Esophagus muscularis mucosa (tissue), 4 donors: ENCODE data around the gene TMEM132C. TPM values are rescaled to one million over a fixed set of nuclear protein-coding genes. Genes with fewer than 3 reads are reported as not detected.

Experiments
- DNase-seq: peaks from one replicate; pipeline ENCODE4 v3.0.0-alpha.2; 2017; ENCODE audit errors: extremely low spot score
- H3K27ac ChIP-seq, 4 donors: fragments of 200-600 bp; sonication (generic); replicated peaks in 1 of 4; 1 replicate in 3 of 4; 2 replicates in 1 of 4; pipeline ENCODE4 v1.5.1; 2016 to 2019; ENCODE audit warnings: mild to moderate bottlenecking in 1 of 4
- H3K27me3 ChIP-seq, 4 donors: fragments of 200-600 bp; sonication (generic); one replicate each; pipeline versions ENCODE4 v1.5.1 to v1.6.0; 2016 to 2019
- H3K36me3 ChIP-seq, 4 donors: fragments of 200-600 bp; sonication (generic); one replicate each; pipeline ENCODE4 v1.5.1; 2016 to 2019
- H3K4me1 ChIP-seq, 4 donors: fragments of 200-600 bp; sonication (generic); one replicate each; pipeline ENCODE4 v1.5.1; 2016 to 2019
- H3K4me3 ChIP-seq, 4 donors: fragments of 200-600 bp; sonication (generic); 1 replicate in 2 of 4; 2 replicates in 2 of 4; pipeline ENCODE4 v1.5.1; 2016 to 2019; ENCODE audit warnings: mild to moderate bottlenecking in 4 of 4, moderate library complexity in 1 of 4
- H3K9me3 ChIP-seq, 4 donors: fragments of 200-600 bp; sonication (generic); 1 replicate in 3 of 4; 2 replicates in 1 of 4; pipeline ENCODE4 v1.5.1; 2016 to 2019
- CTCF ChIP-seq, 3 experiments: fragments of 200-600 bp in 2 of 3; fragments of 450-650 bp in 1 of 3; sonication (generic) in 2 of 3; IDR thresholded peaks; one replicate each; pipeline ENCODE4 v1.5.1; 2017 to 2019; ENCODE audit warnings: antibody characterized with exemption in 3 of 3, mild to moderate bottlenecking in 2 of 3, moderate library complexity in 1 of 3
- EP300 ChIP-seq: sonication (generic); formaldehyde crosslinking; IDR thresholded peaks from one replicate; pipeline ENCODE4 v1.6.1; 2017; ENCODE audit warnings: antibody characterized with exemption
- POLR2A ChIP-seq: fragments of 450-650 bp; IDR thresholded peaks from one replicate; pipeline ENCODE4 v1.6.1; 2017; ENCODE audit warnings: antibody characterized with exemption, moderate library complexity, mild to moderate bottlenecking, low read depth
- POLR2AphosphoS5 ChIP-seq, 2 donors: sonication (generic); formaldehyde crosslinking; IDR thresholded peaks; one replicate each; pipeline ENCODE4 v1.6.1; 2017; ENCODE audit warnings: antibody characterized with exemption in 2 of 2
- WGBS: methylation state at CpG from one replicate; pipeline ENCODE4 v1.1.5; 2018; 5-methylcytosine and 5-hydroxymethylcytosine counted together
- intact Hi-C: fragments of 100-400 bp; cut with DNase I; formaldehyde crosslinking; loops from one replicate; pipeline ENCODE4 v1.15.1; 2023
- total RNA-seq, 4 donors: library from RNA; depleted of rRNA; stranded (reverse); fragments of >200 nt; gene quantifications; one replicate each; pipeline versions ENCODE4 v1.1.0 to v1.2.1, GENCODE V29; 2016

The TMEM132C gene
- total RNA-seq, 4 donors from 2014 or later, result 2.9 to 3.8 (median 3.5) TPM

- no peak overlapping the region for H3K4me3 ChIP-seq
- H3K27ac ChIP-seq, result no peak overlapping the region
- H3K9me3 ChIP-seq, result peaks cover 0 to 3% (median 0%) of the 10 kb centered on the region in 4 donors
- peaks cover 0 to 7% (median 0%) of the 10 kb centered on the region in 4 donors for H3K27me3 ChIP-seq
- TF ChIP-seq POLR2AphosphoS5 (IDR thresholded peaks at IDR 0.05), result no peak
- no peak for TF ChIP-seq EP300
- no peak for TF ChIP-seq CTCF (IDR thresholded peaks at IDR 0.05)
- TF ChIP-seq POLR2A, result no peak
- no peaks in the 10 kb centered on the region for H3K36me3 ChIP-seq
- WGBS, result 86% methylated on average over 6 of the region's 9 CpGs
- intact Hi-C loops, result no loop called here
- H3K4me1 ChIP-seq, result no peaks in the 10 kb centered on the region
- no peak for DNase-seq
Measured at GRCh38 chr12:128627659-128628058, 360.7 kb downstream of the TMEM132C start.

- H3K27ac ChIP-seq, result no peak overlapping the region
- no peaks in the 10 kb centered on the region for H3K36me3 ChIP-seq
- H3K4me3 ChIP-seq, result no peak overlapping the region
- 86% methylated on average over 4 of the region's 4 CpGs for WGBS
- TF ChIP-seq POLR2AphosphoS5 (IDR thresholded peaks at IDR 0.05) (no peak), CTCF (IDR thresholded peaks at IDR 0.05) (no peak), POLR2A (no peak), EP300 (no peak)
- no peaks in the 10 kb centered on the region for H3K4me1 ChIP-seq
- no peak for DNase-seq
- intact Hi-C loops, result loop anchor here (10.0 kb wide), 1 partner anchor 1135 kb away; no protein-coding TSS in a partner anchor
- H3K9me3 ChIP-seq, result peaks cover 0 to 9% (median 0%) of the 10 kb centered on the region in 4 donors
- H3K27me3 ChIP-seq, result peaks cover 0 to 7% (median 0%) of the 10 kb centered on the region in 4 donors
Measured at GRCh38 chr12:128629979-128630378, 363.0 kb downstream of the TMEM132C start.

GRCh38 chr12:128637642-128638606, 371.0 kb downstream of the TMEM132C start:
- no peaks in the 10 kb centered on the region for H3K36me3 ChIP-seq
- intact Hi-C loops, result loop anchor here (10.0 kb wide), 1 partner anchor 1127 kb away; no protein-coding TSS in a partner anchor
- H3K27ac ChIP-seq, result no peak overlapping the region
- TF ChIP-seq POLR2A (no peak), CTCF (IDR thresholded peaks at IDR 0.05) (no peak), EP300 (no peak), POLR2AphosphoS5 (IDR thresholded peaks at IDR 0.05) (no peak)
- no peaks in the 10 kb centered on the region for H3K27me3 ChIP-seq
- H3K4me3 ChIP-seq, result no peak overlapping the region
- H3K4me1 ChIP-seq, result peaks cover 0 to 3% (median 0%) of the 10 kb centered on the region in 4 donors
- DNase-seq, result no peak
- 84% methylated on average over 7 of the region's 7 CpGs for WGBS
- H3K9me3 ChIP-seq, result peaks cover 0 to 3% (median 0%) of the 10 kb centered on the region in 4 donors

- intact Hi-C loops, result loop anchor here (10.0 kb wide), 1 partner anchor 1126 kb away; no protein-coding TSS in a partner anchor
- no peak overlapping the region for H3K4me3 ChIP-seq
- no peak for TF ChIP-seq EP300
- TF ChIP-seq CTCF (IDR thresholded peaks at IDR 0.05), result no peak
- TF ChIP-seq POLR2AphosphoS5 (IDR thresholded peaks at IDR 0.05), result no peak
- TF ChIP-seq POLR2A, result no peak
- no peaks in the 10 kb centered on the region for H3K9me3 ChIP-seq
- no peaks in the 10 kb centered on the region for H3K36me3 ChIP-seq
- no peak for DNase-seq
- no peak overlapping the region for H3K27ac ChIP-seq
- H3K27me3 ChIP-seq, result no peaks in the 10 kb centered on the region
- peaks cover 0 to 9% (median 0%) of the 10 kb centered on the region in 4 donors for H3K4me1 ChIP-seq
Measured at GRCh38 chr12:128639089-128639488, 372.1 kb downstream of the TMEM132C start.
